HAP-1 (cell line): ENCODE measurements around the gene CAMTA1.

ENCODE experiments used
- DNase-seq, 2 experiments: peaks; one replicate each; pipeline ENCODE4 v3.0.0-alpha.2; 2016 to 2020; ENCODE audit warnings: low spot score in 2 of 2
- H3K27me3 ChIP-seq: fragments of 250-450 bp; sonication (Bioruptor Pico); 2 replicates; pipeline ENCODE4 v1.5.1; 2020; ENCODE audit warnings: low read depth, mild to moderate bottlenecking, moderate library complexity
- H3K36me3 ChIP-seq: fragments of 250-450 bp; sonication (Bioruptor Pico); replicated peaks from 2 replicates; pipeline ENCODE4 v1.5.1; 2020; ENCODE audit warnings: mild to moderate bottlenecking
- H3K4me1 ChIP-seq: fragments of 250-450 bp; sonication (Bioruptor Pico); 2 replicates; pipeline ENCODE4 v1.5.1; 2020; ENCODE audit warnings: mild to moderate bottlenecking
- H3K4me3 ChIP-seq: fragments of 250-450 bp; sonication (Bioruptor Pico); 2 replicates; pipeline ENCODE4 v1.5.1; 2020; ENCODE audit warnings: mild to moderate bottlenecking, moderate library complexity
- H3K9me3 ChIP-seq: fragments of 250-450 bp; sonication (Bioruptor Pico); 2 replicates; pipeline ENCODE4 v1.5.1; 2020; ENCODE audit warnings: mild to moderate bottlenecking, moderate library complexity
- in situ Hi-C: fragments of 300-500 bp; cut with MboI; formaldehyde crosslinking; loops from 3 replicates; pipeline ENCODE4 v1.14.3; 2020; ENCODE audit warnings: low sequenced_read_pairs, inconsistent platforms, mixed read lengths

CAMTA1 gene

DNA sequence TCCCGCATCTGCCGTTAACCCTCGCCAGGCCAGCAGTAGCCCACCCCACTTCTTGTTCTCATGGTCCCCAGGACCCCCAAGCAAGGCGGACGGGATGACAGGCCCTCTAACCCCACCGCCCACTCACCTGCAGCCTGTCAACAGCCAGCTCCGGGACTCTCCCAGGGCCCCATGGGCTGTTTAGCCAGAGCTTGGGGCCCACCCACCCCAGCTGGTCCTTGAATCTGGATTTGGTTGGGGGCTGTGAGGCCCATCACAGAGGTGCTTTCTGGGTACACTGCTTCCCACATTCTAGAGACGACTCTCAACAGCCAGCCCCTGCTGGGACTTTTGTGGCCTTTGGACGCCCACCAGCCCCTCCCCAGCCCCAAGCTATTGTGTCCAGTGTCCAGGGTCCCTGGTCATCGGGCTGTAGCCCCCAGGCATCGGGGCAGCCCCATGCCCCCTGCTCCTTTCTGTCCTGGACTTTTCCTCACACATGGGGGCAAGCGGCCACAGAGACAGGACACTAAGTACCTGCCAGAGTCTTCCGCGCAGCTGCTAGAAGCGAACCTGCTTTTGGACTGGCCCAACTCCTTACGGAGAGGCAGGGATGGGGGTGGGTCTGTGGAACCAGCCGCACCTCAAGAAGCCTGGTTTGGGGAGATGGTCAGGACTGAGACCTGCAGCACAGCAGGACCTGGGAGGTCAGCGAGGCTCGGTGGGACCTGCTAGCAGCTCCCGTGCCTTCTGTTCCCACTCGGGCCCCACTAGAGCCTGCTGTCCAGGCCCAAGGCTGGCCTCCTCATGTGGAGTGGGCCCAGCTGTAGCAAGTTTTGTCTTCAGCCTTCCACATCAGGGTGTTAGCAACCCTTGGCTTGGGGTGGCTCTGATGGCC is 777.7 kb downstream of the CAMTA1 start:
- H3K9me3 ChIP-seq: no peaks in the 10 kb centered on the region

DNA sequence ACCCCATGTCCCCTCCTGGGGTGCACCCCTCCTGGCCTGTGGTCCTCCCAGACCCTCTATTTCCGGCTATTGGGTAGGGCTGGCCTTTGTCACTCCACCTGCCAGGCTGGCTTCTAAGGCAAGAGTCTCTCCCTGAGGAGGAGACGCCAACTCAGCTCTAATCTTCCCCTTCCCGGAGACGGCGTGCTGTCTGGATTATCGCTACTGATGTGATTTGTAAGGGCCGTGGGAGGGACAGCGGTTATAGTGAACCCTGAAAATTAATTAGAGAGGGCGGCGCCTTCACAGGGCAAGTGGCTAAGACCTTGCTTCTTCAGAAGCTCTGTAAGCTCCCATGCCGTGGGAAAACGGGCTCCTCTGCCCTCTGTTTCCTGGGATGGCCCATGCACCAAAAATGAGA is 778.9 kb downstream of the CAMTA1 start:
- Histone ChIP-seq H3K9me3 (no peaks in the 10 kb centered on the region), H3K27me3 (no peaks in the 10 kb centered on the region), H3K36me3 (no peaks in the 10 kb centered on the region), H3K4me3 (no peak overlapping the region), H3K4me1 (no peaks in the 10 kb centered on the region)
- no peak for DNase-seq
- in situ Hi-C loops: no loop called here

More for the DNA sequence above, 777.7 kb downstream of the CAMTA1 start:
- DNase-seq: no peak
- H3K36me3 ChIP-seq: no peaks in the 10 kb centered on the region
- in situ Hi-C loops: no loop called here
- H3K4me3 ChIP-seq: no peak overlapping the region
- no peaks in the 10 kb centered on the region for H3K27me3 ChIP-seq
- H3K4me1 ChIP-seq: no peaks in the 10 kb centered on the region

DNA sequence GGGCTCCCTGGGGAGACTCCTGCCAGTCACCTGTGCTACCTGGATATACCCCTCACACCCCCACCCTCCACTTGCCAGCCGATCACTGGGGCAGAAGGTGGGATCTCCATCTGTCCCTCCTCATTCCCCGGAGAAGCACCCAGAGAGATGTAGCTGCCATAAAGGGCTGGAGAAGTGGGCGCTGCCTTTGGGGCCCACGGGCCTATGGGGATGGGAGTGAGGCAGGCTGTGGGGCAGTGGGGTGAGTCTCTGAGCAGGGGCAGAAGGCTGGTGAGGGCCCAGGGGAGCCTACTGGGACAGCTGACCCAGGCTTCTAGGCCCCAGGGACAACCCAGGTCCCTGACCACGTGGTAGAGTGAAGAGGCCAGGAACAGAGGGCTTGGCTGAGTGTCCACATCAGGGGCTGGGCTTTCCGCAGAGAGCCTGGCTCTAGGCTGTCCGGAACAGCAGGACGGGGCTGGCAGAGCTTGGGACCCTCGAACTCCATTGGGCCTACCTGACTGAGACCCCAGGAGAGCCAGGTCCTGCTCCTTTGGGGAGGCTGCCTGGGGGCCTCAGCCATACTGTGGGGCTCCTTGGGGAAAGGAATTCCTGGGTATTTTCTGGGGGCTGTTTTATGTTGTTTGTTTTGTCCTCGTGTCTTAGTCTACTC is 780.0 kb downstream of the CAMTA1 start:
- no peak for DNase-seq
- Histone ChIP-seq H3K4me3 (no peak overlapping the region), H3K27me3 (no peaks in the 10 kb centered on the region), H3K4me1 (no peaks in the 10 kb centered on the region), H3K36me3 (no peaks in the 10 kb centered on the region), H3K9me3 (no peaks in the 10 kb centered on the region)
- in situ Hi-C loops: no loop called here

DNA sequence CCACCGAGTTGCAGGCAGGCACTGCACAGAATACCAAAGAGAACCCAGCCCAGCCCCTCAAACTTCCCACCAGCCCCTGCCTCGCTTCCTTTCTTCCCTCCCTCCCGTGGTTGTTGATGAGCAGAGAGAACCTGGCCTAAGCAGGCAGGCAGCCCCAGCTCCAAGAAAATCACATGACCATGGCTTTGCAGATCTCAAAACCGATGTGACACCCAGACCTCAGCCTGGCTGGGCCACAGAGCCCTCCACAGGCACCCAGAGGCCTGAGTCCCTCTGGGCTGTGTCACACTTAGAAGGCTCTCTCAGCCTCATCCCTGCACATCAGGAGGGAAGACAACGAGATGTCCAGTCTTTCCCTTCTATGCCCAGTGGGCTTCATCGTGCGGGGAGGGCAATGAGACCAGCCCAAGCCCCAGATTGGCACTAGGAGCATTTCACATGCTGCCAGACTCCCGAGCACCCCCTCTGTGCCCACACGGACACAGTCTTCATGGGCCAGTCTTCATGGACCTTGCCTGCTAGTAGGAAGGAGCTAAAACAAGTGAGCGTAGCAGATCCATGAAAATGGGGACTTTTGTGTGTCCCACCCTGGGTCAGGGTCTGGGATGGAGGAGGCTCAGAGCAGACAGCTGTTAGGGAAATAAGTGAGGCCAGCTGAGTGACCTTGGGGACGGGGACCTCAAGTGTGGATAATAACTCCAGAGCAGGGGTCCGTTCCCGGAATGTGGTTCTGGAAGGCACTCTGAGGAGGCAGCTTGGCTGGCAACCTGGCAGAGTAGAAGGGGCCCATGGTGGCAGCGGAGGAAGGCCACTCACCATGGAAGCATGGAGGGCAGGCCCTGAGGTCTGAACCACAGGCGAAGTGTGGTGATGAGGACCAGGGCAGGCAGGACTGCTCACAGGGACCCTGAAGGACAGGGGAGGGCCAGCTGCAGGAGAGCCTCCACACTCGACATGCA is 781.4 kb downstream of the CAMTA1 start:
- no peaks in the 10 kb centered on the region for H3K4me1 ChIP-seq
- no peak for DNase-seq
- no peaks in the 10 kb centered on the region for H3K36me3 ChIP-seq
- H3K4me3 ChIP-seq: no peak overlapping the region
- in situ Hi-C loops: no loop called here
- no peaks in the 10 kb centered on the region for H3K9me3 ChIP-seq
- H3K27me3 ChIP-seq: no peaks in the 10 kb centered on the region

GRCh38 chr1:7567376-7567775 is 782.1 kb downstream of the CAMTA1 start:
- in situ Hi-C loops: no loop called here
- H3K9me3 ChIP-seq: no peaks in the 10 kb centered on the region
- H3K4me3 ChIP-seq: no peak overlapping the region
- H3K4me1 ChIP-seq: no peaks in the 10 kb centered on the region
- H3K36me3 ChIP-seq: no peaks in the 10 kb centered on the region
- H3K27me3 ChIP-seq: 0 out of 2 replicates have a peak, but pooled peaks cover 4% of the 10 kb centered on the region
- DNase-seq: no peak

DNA sequence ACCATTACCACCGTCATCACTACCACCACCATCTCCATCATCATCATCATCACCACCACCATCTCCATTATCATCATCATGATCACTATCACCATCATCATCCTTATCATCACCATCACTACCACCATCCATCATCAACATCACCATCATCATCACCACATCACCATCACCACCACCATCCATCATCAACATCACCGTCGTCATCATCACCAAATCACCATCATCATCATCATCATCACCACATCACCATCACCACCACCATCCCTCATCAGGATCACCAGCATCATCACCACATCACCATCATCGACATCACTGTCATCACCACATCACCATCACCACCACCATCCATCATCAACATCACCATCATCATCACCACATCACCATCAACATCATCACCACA is 782.8 kb downstream of the CAMTA1 start:
- H3K9me3 ChIP-seq: no peaks in the 10 kb centered on the region
- in situ Hi-C loops: no loop called here
- H3K27me3 ChIP-seq: 0 out of 2 replicates have a peak, but pooled peaks cover 6% of the 10 kb centered on the region
- no peak overlapping the region for H3K4me3 ChIP-seq
- no peaks in the 10 kb centered on the region for H3K4me1 ChIP-seq
- no peak for DNase-seq
- no peaks in the 10 kb centered on the region for H3K36me3 ChIP-seq

GRCh38 chr1:7568901-7569524 is 783.8 kb downstream of the CAMTA1 start:
- no peak for DNase-seq
- Histone ChIP-seq H3K4me3 (no peak overlapping the region), H3K36me3 (no peaks in the 10 kb centered on the region), H3K4me1 (no peaks in the 10 kb centered on the region), H3K27me3 (peaks cover 6% of the 10 kb centered on the region; the same call in 1 of the 2 replicates), H3K9me3 (no peaks in the 10 kb centered on the region)
- in situ Hi-C loops: no loop called here

GRCh38 chr1:7570311-7570710 is 785.1 kb downstream of the CAMTA1 start:
- Histone ChIP-seq H3K27me3 (peaks cover 6% of the 10 kb centered on the region; the same call in 1 of the 2 replicates), H3K36me3 (no peaks in the 10 kb centered on the region)

DNA sequence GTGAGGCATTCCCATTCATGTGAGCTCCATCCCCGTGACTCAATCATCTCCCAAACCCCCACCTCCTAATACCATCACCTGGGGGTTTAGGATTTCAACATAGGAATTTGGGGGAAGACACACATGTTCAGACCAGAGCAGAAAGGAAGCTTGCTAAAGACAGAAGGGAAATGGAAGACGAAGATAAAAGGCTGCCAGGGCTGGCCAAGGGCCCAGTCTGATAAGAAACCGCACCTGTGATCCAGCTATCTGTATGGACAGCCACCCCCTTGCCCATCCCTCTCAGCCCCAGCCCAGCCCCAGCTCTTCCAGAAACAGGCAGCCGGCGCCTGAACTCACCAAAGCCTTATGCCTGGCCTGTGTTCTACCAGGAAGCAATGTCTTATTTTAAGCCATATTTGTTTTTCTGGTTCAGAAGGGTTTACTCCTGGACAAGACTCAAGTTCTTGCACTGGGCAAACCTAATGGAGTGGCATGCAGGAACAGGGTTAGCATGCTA is 787.4 kb downstream of the CAMTA1 start:
- Histone ChIP-seq H3K9me3 (no peaks in the 10 kb centered on the region), H3K4me1 (no peaks in the 10 kb centered on the region), H3K4me3 (no peak overlapping the region), H3K36me3 (no peaks in the 10 kb centered on the region), H3K27me3 (peaks cover 6% of the 10 kb centered on the region; the same call in 1 of the 2 replicates)
- DNase-seq: no peak
- in situ Hi-C loops: no loop called here

More at GRCh38 chr1:7570311-7570710, 785.1 kb downstream of the CAMTA1 start:
- no peak for DNase-seq
- H3K9me3 ChIP-seq: no peaks in the 10 kb centered on the region
- in situ Hi-C loops: no loop called here
- no peak overlapping the region for H3K4me3 ChIP-seq
- H3K4me1 ChIP-seq: no peaks in the 10 kb centered on the region

DNA sequence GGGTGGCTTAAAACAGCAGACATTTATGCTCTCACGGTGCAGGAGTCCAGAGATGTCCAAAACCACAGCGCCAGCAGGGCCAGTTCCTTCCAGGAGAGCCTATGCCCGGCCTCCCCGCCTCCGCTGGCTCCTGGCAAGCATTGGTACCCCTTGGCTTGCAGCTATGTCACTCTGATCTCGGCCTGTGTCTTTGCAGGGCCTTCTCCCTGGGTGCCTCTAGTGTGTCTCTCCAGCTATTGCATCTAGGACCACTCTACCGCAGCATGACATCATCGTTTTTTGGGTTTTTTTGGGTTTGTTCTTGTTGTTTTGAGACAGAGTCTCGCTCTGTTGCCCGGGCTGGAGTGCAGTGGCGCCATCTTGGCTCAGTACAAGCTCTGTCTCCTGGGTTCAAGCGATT is 788.2 kb downstream of the CAMTA1 start:
- in situ Hi-C loops: no loop called here
- H3K27me3 ChIP-seq: peaks cover 6% of the 10 kb centered on the region; the same call in 1 of the 2 replicates
- DNase-seq: no peak

GRCh38 chr1:7574121-7575040 is 789.1 kb downstream of the CAMTA1 start:
- Histone ChIP-seq H3K27me3 (peaks cover 6% of the 10 kb centered on the region; the same call in 1 of the 2 replicates), H3K4me1 (no peaks in the 10 kb centered on the region), H3K4me3 (no peak overlapping the region), H3K9me3 (no peaks in the 10 kb centered on the region), H3K36me3 (no peaks in the 10 kb centered on the region)
- in situ Hi-C loops: no loop called here
- DNase-seq: no peak

More for the DNA sequence above, 788.2 kb downstream of the CAMTA1 start:
- H3K4me1 ChIP-seq: no peaks in the 10 kb centered on the region
- H3K36me3 ChIP-seq: no peaks in the 10 kb centered on the region
- H3K9me3 ChIP-seq: no peaks in the 10 kb centered on the region
- H3K4me3 ChIP-seq: no peak overlapping the region

GRCh38 chr1:7575041-7575400 is 789.8 kb downstream of the CAMTA1 start:
- no peaks in the 10 kb centered on the region for H3K9me3 ChIP-seq
- in situ Hi-C loops: no loop called here
- H3K27me3 ChIP-seq: peaks cover 6% of the 10 kb centered on the region; the same call in 1 of the 2 replicates
- no peaks in the 10 kb centered on the region for H3K36me3 ChIP-seq
- no peaks in the 10 kb centered on the region for H3K4me1 ChIP-seq
- H3K4me3 ChIP-seq: no peak overlapping the region
- no peak for DNase-seq
